ENCODE measurements around the gene ZMIZ1. TPM values are rescaled to one million over a fixed set of nuclear protein-coding genes. Genes with fewer than 3 reads are reported as not detected.

ZMIZ1 gene
- total RNA-seq, 1 experiment from 2014 or later = 35.8 TPM

DNA sequence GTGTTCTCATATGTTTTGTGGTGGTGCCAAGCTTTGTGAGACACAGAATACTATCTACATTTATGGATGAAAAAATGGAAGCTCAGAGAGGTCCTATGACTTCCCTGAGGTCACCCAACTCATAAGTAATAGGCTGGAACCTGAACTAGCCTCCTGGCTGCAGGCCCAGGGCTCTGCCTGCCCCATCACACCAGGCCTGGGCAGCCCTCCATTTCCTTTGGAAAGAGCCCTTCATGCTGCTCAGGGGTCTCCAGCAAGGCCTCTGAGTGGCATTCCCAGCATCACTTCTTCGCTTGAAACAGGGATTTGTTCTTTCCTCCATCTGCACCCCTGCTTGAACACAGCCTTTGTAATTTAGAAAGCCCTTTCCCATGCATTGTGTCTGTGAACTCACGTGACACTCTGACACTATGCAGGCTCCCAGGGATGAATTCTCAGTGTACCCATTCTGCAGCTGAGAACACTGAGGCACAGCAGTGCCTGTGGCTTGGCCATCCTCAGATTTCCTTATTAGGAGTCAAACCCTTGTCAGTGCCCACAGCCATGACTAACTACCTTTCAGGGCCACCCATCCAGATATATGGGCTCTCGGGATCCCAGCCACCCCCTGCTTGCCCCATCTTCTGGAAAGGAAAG lies 150.7 kb downstream of the ZMIZ1 start:
- TF ChIP-seq, protein P1, sequence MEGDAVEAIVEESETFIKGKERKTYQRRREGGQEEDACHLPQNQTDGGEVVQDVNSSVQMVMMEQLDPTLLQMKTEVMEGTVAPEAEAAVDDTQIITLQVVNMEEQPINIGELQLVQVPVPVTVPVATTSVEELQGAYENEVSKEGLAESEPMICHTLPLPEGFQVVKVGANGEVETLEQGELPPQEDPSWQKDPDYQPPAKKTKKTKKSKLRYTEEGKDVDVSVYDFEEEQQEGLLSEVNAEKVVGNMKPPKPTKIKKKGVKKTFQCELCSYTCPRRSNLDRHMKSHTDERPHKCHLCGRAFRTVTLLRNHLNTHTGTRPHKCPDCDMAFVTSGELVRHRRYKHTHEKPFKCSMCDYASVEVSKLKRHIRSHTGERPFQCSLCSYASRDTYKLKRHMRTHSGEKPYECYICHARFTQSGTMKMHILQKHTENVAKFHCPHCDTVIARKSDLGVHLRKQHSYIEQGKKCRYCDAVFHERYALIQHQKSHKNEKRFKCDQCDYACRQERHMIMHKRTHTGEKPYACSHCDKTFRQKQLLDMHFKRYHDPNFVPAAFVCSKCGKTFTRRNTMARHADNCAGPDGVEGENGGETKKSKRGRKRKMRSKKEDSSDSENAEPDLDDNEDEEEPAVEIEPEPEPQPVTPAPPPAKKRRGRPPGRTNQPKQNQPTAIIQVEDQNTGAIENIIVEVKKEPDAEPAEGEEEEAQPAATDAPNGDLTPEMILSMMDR (conservative IDR thresholded peaks at IDR 0.05; ENCODE audit: low read depth, low read length) = no peak
- TF ChIP-seq EZH2 (IDR thresholded peaks at IDR 0.05; ENCODE audit: borderline replicate concordance, low read depth, low read length, poor library complexity, severe bottlenecking) = no peak
- DNase-seq (ENCODE audit: low spot score) = no peak
- Histone ChIP-seq H3K9me3 (ENCODE audit: low read depth, low read length, poor library complexity, severe bottlenecking) (no peaks in the 10 kb centered on the region), H3K4me3 (ENCODE audit: low read depth, low read length, poor library complexity, severe bottlenecking) (no peak overlapping the region), H3K4me1 (ENCODE audit: insufficient read depth, low read length, poor library complexity, severe bottlenecking) (no peaks in the 10 kb centered on the region), H3K36me3 (ENCODE audit: insufficient read depth, low read length, poor library complexity, severe bottlenecking) (no peaks in the 10 kb centered on the region), H3K27me3 (replicated peaks; ENCODE audit: insufficient read depth, low read depth, low read length, poor library complexity) (no peaks in the 10 kb centered on the region), H3K27ac (ENCODE audit: low read depth, low read length, poor library complexity, severe bottlenecking) (no peak overlapping the region)
- no TSS peak for BruUV-seq (replicated peaks)
- intact Hi-C loops (cut with micrococcal nuclease; ENCODE audit: unreplicated experiment) = no loop called here
- POLR2A ChIA-PET (ENCODE audit: low non-redundant PET) = no interaction called here
- CTCF ChIA-PET = no interaction called here

DNA sequence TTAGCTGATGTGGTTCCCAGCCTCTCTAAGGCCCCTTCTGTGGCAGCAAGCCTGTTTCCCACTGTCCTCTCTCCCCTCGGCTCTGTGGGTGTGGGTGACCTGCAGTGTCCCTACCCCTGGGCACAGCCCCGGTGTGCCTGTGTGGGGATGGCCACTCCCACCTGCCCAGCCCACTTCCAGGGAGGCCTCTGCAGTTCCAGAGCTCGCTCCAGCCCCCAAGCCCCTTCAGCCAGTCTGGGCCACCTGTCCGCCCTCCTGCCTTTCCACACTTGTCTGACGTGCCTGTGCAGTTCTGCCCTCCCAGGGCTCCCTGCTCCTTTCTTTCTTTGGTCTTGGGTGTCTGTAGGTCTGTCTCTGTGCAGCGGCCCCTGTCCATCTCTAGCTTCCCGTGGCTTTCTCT lies 151.5 kb downstream of the ZMIZ1 start:
- Histone ChIP-seq H3K27ac (ENCODE audit: low read depth, low read length, poor library complexity, severe bottlenecking) (no peak overlapping the region), H3K4me3 (ENCODE audit: low read depth, low read length, poor library complexity, severe bottlenecking) (no peak overlapping the region), H3K4me1 (ENCODE audit: insufficient read depth, low read length, poor library complexity, severe bottlenecking) (no peaks in the 10 kb centered on the region), H3K9me3 (ENCODE audit: low read depth, low read length, poor library complexity, severe bottlenecking) (no peaks in the 10 kb centered on the region), H3K36me3 (ENCODE audit: insufficient read depth, low read length, poor library complexity, severe bottlenecking) (no peaks in the 10 kb centered on the region), H3K27me3 (replicated peaks; ENCODE audit: insufficient read depth, low read depth, low read length, poor library complexity) (no peaks in the 10 kb centered on the region)
- TF ChIP-seq EZH2 (IDR thresholded peaks at IDR 0.05; ENCODE audit: borderline replicate concordance, low read depth, low read length, poor library complexity, severe bottlenecking) = no peak
- TF ChIP-seq, protein P1 (conservative IDR thresholded peaks at IDR 0.05; ENCODE audit: low read depth, low read length) = no peak
- BruUV-seq (replicated peaks) = no TSS peak
- POLR2A ChIA-PET (ENCODE audit: low non-redundant PET) = no interaction called here
- CTCF ChIA-PET = no interaction called here
- no peak for DNase-seq (ENCODE audit: low spot score)
- intact Hi-C loops (cut with micrococcal nuclease; ENCODE audit: unreplicated experiment) = no loop called here

DNA sequence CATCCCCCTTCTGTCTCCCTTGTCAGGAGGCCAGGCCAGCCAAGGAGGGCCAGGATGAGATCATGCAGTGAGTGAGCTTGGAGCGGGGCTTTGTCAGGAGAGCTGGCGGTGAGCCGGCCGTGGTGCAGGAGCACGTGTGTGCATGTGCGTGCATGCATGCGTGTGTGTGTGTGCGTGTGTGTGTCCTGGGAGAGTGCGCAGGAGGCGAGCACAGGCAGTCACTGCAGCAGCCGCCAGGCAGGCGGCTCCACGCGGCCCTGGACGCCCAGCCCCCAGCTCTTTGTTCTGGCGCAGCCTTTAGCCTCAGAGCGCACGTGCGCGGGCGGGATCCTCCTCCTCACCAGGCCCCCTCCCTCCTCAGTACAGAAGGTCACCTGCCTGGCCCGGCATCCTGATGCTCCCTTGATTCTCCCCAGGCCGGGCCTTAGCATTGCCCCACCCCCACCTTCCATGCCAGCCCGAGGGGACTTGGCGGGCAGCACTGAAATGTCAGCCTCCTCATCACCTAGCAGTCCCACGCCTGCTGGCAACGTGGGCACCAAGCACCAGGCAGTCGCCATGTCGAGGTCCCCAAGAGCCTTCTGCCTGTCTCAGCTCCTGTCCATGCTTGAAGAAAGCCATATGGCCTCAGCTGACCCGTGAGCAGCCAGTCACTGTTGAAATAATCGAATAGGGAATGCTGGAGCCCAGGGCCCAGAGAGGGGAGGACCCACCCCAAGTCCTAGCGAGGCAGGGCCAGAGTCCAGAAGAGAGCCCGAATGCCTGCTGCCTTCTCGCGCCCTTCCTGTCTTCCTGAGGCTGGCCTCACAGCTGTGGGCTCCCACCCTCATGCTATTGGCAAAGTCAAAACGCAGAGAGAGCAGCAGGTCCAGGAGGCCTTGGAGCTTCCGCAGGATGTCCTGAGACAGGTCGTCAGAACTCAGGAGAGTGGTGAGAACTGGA lies 152.6 kb downstream of the ZMIZ1 start:
- intact Hi-C loops (cut with micrococcal nuclease; ENCODE audit: unreplicated experiment) = no loop called here
- BruUV-seq (replicated peaks) = no TSS peak
- H3K9me3 ChIP-seq (ENCODE audit: low read depth, low read length, poor library complexity, severe bottlenecking) = no peaks in the 10 kb centered on the region
- no peak overlapping the region for H3K4me3 ChIP-seq (ENCODE audit: low read depth, low read length, poor library complexity, severe bottlenecking)
- CTCF ChIA-PET = no interaction called here
- TF ChIP-seq EZH2 (IDR thresholded peaks at IDR 0.05; ENCODE audit: borderline replicate concordance, low read depth, low read length, poor library complexity, severe bottlenecking) = no peak
- TF ChIP-seq, protein P1 (conservative IDR thresholded peaks at IDR 0.05; ENCODE audit: low read depth, low read length) = no peak
- POLR2A ChIA-PET (ENCODE audit: low non-redundant PET) = no interaction called here
- no peak for DNase-seq (ENCODE audit: low spot score)
- no peaks in the 10 kb centered on the region for H3K36me3 ChIP-seq (ENCODE audit: insufficient read depth, low read length, poor library complexity, severe bottlenecking)
- H3K27ac ChIP-seq (ENCODE audit: low read depth, low read length, poor library complexity, severe bottlenecking) = no peak overlapping the region
- no peaks in the 10 kb centered on the region for H3K4me1 ChIP-seq (ENCODE audit: insufficient read depth, low read length, poor library complexity, severe bottlenecking)
- H3K27me3 ChIP-seq (replicated peaks; ENCODE audit: insufficient read depth, low read depth, low read length, poor library complexity) = no peaks in the 10 kb centered on the region
